K562 (cell line): Measurements from ENCODE around the gene RNH1. TPM values are rescaled to one million over a fixed set of nuclear protein-coding genes. Genes with fewer than 3 reads are reported as not detected.

Experiments
- CHD1 ChIP-seq: fragments of 200-600 bp; sonication (generic); IDR thresholded peaks from one replicate; pipeline ENCODE4 v1.6.1; 2012; ENCODE audit warnings: mild to moderate bottlenecking, moderate library complexity, low read length, inconsistent platforms
- CSDE1 ChIP-seq, 2 experiments: fragments of 450-650 bp; IDR thresholded peaks; 2 replicates each; pipeline ENCODE4 v1.6.1; 2016; ENCODE audit warnings: mild to moderate bottlenecking in 1 of 2
- ETS1 ChIP-seq: conservative IDR thresholded peaks from 2 replicates; pipeline ENCODE4 v1.6.1; 2011; ENCODE audit warnings: low read depth, mild to moderate bottlenecking, low read length; ENCODE audit not compliant: control insufficient read depth
- FOXJ2 ChIP-seq: fragments of 200-800 bp; sonication (Bioruptor generic); IDR thresholded peaks from 2 replicates; pipeline ENCODE4 v1.6.1; 2016; ENCODE audit warnings: missing genetic modification characterization, missing compliant biosample characterization
- GABPB1 ChIP-seq: sonication (generic); formaldehyde crosslinking; IDR thresholded peaks from 2 replicates; pipeline ENCODE4 v1.8.0; 2022; ENCODE audit warnings: mild to moderate bottlenecking, missing genetic modification reagents
- GATAD2A ChIP-seq: fragments of 450-650 bp; IDR thresholded peaks from 2 replicates; pipeline ENCODE4 v1.6.1; 2017
- HDAC2 ChIP-seq: fragments of 450-650 bp; IDR thresholded peaks from 2 replicates; pipeline ENCODE4 v1.6.1; 2016; ENCODE audit warnings: mild to moderate bottlenecking
- HMGN3 ChIP-seq: IDR thresholded peaks from 2 replicates; pipeline ENCODE4 v1.6.1; 2011; ENCODE audit warnings: borderline replicate concordance, low read depth, mild to moderate bottlenecking, mixed read lengths, low read length; ENCODE audit not compliant: insufficient read length; ENCODE audit errors: extremely low read depth
- IRF2 ChIP-seq: sonication (generic); formaldehyde crosslinking; IDR thresholded peaks from 2 replicates; pipeline ENCODE4 v1.8.1; 2022; ENCODE audit warnings: mild to moderate bottlenecking, missing genetic modification reagents
- LARP7 ChIP-seq: fragments of 450-650 bp; IDR thresholded peaks from 2 replicates; pipeline ENCODE4 v1.6.1; 2016
- MBD2 ChIP-seq: sonication (generic); IDR thresholded peaks from 2 replicates; pipeline ENCODE4 v1.6.1; 2016; ENCODE audit warnings: low read depth, borderline replicate concordance
- MNT ChIP-seq, 2 experiments: fragments of 450-650 bp; conservative IDR thresholded peaks; 2 replicates each; pipeline ENCODE4 v1.6.1; 2017; ENCODE audit warnings: mild to moderate bottlenecking in 2 of 2, moderate library complexity in 2 of 2
- NEUROD1 ChIP-seq: fragments of 150-350 bp; IDR thresholded peaks from 2 replicates; pipeline ENCODE4 v1.6.1; 2014; ENCODE audit warnings: borderline replicate concordance, low read length, low read depth; ENCODE audit not compliant: partially characterized antibody
- SMARCA4 ChIP-seq: fragments of 450-650 bp; IDR thresholded peaks from 2 replicates; pipeline ENCODE4 v1.6.1; 2016
- TRIM24 ChIP-seq, 2 experiments: fragments of 450-650 bp; IDR thresholded peaks; 2 replicates each; pipeline ENCODE4 v1.6.1; 2016
- YY1 ChIP-seq, 3 experiments: IDR thresholded peaks; 2 replicates each; pipeline ENCODE4 v1.6.1; 2011; ENCODE audit warnings: low read length in 2 of 3, mild to moderate bottlenecking in 2 of 3, moderate library complexity in 2 of 3, borderline replicate concordance in 1 of 3, control low read depth in 1 of 3, low read depth in 1 of 3; ENCODE audit not compliant: insufficient read depth in 3 of 3, insufficient replicate concordance in 2 of 3, control insufficient read depth in 1 of 3, insufficient read length in 1 of 3; ENCODE audit errors: extremely low read depth in 1 of 3
- ZNF23 ChIP-seq: fragments of 250-450 bp; sonication (Bioruptor Pico); IDR thresholded peaks from 2 replicates; pipeline ENCODE4 v1.4.0; 2020; ENCODE audit warnings: mild to moderate bottlenecking
- ZNF431 ChIP-seq: sonication (generic); formaldehyde crosslinking; IDR thresholded peaks from 2 replicates; pipeline ENCODE4 v1.8.0; 2022; ENCODE audit warnings: mild to moderate bottlenecking, missing genetic modification reagents
- polyA plus RNA-seq, 8 experiments: library from polyadenylated mRNA; depleted of rRNA in 4 of 8; stranded (reverse) in 5 of 8; unstranded in 3 of 8; fragments of >200 nt; fragmentation: Nextera tagmentation in 2 of 8; fragmentation: Illumina TruSeq in 1 of 8; extraction: Ambion mirVana in 2 of 8; extraction: Trizol in 1 of 8; gene quantifications; 2 replicates each; pipeline versions ENCODE4 v1.2.1 to v1.2.3, GENCODE V29; 2011 to 2014; ENCODE audit warnings: inconsistent platforms in 1 of 8, missing spikeins in 1 of 8
- total RNA-seq, 7 experiments: library from RNA; depleted of rRNA in 6 of 7; stranded (reverse); fragments of >200 nt in 6 of 7; fragmentation: Illumina TruSeq in 2 of 7; extraction: Trizol in 2 of 7; gene quantifications; 2 replicates each; pipeline versions ENCODE4 v1.2.1 to v1.2.3, GENCODE V29; 2011 to 2021; ENCODE audit warnings: low replicate concordance in 1 of 7
- TF ChIP-seq, protein P1 (sequence below): sonication (generic); formaldehyde crosslinking; IDR thresholded peaks from 2 replicates; pipeline ENCODE4 v1.8.1; 2023; ENCODE audit warnings: mild to moderate bottlenecking, missing genetic modification reagents
- TF ChIP-seq, protein P2 (sequence below), 3 experiments: IDR thresholded peaks in 2 of 3; conservative IDR thresholded peaks in 1 of 3; 2 replicates each; pipeline ENCODE4 v1.5.1; 2011 to 2012; ENCODE audit warnings: low read length in 3 of 3, mild to moderate bottlenecking in 3 of 3, control low read depth in 2 of 3, improper control_type of control experiment in 1 of 3, inconsistent platforms in 1 of 3, low read depth in 1 of 3, mixed read lengths in 1 of 3, moderate library complexity in 1 of 3; ENCODE audit not compliant: insufficient read depth in 2 of 3

Gene RNH1
- total and polyA plus RNA-seq, 9 of the 15 experiments (the other 6 are each of a cell fraction or from before 2014, with no cell fraction given): 2.5 to 160 (median 44.3) TPM

DNA sequence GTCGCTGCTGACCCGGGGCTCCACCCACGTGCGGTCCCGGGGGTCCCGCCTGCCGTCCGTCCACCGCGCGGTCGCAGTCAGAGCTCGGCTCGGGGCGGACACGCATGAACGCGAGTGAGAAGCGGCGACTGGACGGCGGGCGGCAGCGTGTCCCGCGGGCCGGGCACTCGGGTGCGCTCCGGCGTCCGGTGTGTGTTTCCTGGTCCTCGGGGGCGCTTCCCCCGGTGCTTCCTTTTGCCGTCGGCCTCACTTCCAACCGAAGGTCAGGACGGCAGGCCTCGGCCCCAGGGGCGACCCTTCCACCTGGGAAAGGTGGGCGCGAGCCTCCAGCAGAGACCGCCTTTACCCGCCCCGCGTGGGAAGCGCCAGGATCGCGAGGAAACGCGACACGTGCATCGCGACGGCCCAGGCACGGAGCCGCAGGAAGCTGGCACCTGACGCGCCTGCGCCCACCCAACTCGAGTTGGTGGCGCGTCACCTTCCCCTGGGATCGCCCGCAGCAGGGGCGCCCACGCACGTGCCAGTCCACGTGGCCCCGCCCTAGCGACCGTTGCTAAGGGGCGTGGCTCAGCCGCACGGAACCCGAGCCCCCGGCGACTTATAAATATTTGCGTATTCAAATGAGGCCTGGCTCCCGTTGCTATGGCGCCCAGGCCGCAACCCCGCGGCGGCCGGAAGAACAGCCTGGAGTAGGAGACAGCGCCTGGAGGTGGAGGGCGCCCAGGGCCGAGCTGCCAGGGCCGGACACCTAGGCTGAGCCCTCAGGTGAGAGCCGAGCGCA, 30.0 kb upstream of the RNH1 start, which contains the start of gene LRRC56 (continued):
- TF ChIP-seq, protein P1, sequence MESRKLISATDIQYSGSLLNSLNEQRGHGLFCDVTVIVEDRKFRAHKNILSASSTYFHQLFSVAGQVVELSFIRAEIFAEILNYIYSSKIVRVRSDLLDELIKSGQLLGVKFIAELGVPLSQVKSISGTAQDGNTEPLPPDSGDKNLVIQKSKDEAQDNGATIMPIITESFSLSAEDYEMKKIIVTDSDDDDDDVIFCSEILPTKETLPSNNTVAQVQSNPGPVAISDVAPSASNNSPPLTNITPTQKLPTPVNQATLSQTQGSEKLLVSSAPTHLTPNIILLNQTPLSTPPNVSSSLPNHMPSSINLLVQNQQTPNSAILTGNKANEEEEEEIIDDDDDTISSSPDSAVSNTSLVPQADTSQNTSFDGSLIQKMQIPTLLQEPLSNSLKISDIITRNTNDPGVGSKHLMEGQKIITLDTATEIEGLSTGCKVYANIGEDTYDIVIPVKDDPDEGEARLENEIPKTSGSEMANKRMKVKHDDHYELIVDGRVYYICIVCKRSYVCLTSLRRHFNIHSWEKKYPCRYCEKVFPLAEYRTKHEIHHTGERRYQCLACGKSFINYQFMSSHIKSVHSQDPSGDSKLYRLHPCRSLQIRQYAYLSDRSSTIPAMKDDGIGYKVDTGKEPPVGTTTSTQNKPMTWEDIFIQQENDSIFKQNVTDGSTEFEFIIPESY (CRISPR knock-in tag): peak; percentile 99
- 0 out of 2 replicates have a peak, but pooled peaks have one; percentile 39 for TF ChIP-seq GABPB1 (CRISPR knock-in tag)
- 0 out of 4 replicates have a peak, but pooled peaks of 1 of the 2 experiments have one; percentile 45 for TF ChIP-seq TRIM24 (IDR thresholded peaks at IDR 0.05)
- TF ChIP-seq YY1 (IDR thresholded peaks at IDR 0.05; ENCODE audit: borderline replicate concordance in 1 of 3, control insufficient read depth in 1 of 3, extremely low read depth in 1 of 3, insufficient read depth in 3 of 3, insufficient read length in 1 of 3, insufficient replicate concordance in 2 of 3, low read depth in 1 of 3, low read length in 2 of 3): peak in 1 of 3 experiments; percentile 46
- no peak for TF ChIP-seq SMARCA4
- peak; percentile 70 for TF ChIP-seq NEUROD1
- TF ChIP-seq FOXJ2 (tag): peak; percentile 49; the same call in 1 of the 2 replicates
- peak; percentile 65 for TF ChIP-seq HMGN3
- TF ChIP-seq MNT (conservative IDR thresholded peaks at IDR 0.05): peak; percentile 99
- peak; percentile 31 for TF ChIP-seq CHD1
- TF ChIP-seq HDAC2: 0 out of 2 replicates have a peak, but pooled peaks have one; percentile 30
- TF ChIP-seq MBD2: peak; percentile 78; the same call in 1 of the 2 replicates
- peak in 1 of 2 experiments; percentile 96; a peak in 2 of 4 replicates for TF ChIP-seq CSDE1 (IDR thresholded peaks at IDR 0.05)
- no peak for TF ChIP-seq ZNF431 (CRISPR knock-in tag)
- no peak for TF ChIP-seq ZNF23 (CRISPR knock-in tag)
- peak; percentile 60; the same call in 1 of the 2 replicates for TF ChIP-seq IRF2
- TF ChIP-seq, protein P2, sequence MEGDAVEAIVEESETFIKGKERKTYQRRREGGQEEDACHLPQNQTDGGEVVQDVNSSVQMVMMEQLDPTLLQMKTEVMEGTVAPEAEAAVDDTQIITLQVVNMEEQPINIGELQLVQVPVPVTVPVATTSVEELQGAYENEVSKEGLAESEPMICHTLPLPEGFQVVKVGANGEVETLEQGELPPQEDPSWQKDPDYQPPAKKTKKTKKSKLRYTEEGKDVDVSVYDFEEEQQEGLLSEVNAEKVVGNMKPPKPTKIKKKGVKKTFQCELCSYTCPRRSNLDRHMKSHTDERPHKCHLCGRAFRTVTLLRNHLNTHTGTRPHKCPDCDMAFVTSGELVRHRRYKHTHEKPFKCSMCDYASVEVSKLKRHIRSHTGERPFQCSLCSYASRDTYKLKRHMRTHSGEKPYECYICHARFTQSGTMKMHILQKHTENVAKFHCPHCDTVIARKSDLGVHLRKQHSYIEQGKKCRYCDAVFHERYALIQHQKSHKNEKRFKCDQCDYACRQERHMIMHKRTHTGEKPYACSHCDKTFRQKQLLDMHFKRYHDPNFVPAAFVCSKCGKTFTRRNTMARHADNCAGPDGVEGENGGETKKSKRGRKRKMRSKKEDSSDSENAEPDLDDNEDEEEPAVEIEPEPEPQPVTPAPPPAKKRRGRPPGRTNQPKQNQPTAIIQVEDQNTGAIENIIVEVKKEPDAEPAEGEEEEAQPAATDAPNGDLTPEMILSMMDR (IDR thresholded peaks at IDR 0.05 in 2 of 3, conservative IDR thresholded peaks at IDR 0.05 in 1 of 3; ENCODE audit: insufficient read depth in 2 of 3, low read depth in 1 of 3, low read length in 3 of 3): 0 out of 6 replicates have a peak, but pooled peaks of 1 of the 3 experiments have one; percentile 4
- TF ChIP-seq GATAD2A: peak; percentile 75; the same call in 1 of the 2 replicates
- no peak for TF ChIP-seq LARP7
- TF ChIP-seq ETS1: peak; percentile 55; the same call in 1 of the 2 replicates
